Pancreas (tissue), 10 donors: ENCODE data around the gene SLC38A11. TPM values are rescaled to one million over a fixed set of nuclear protein-coding genes. Genes with fewer than 3 reads are reported as not detected.

Experiments
- ATAC-seq, 4 donors: fragments of 200-7000 bp; cut with Tn5 transposase; one replicate each; pipeline versions ENCODE4 v1.8.0 to v1.9.1; 2020; ENCODE audit warnings: mild to moderate bottlenecking in 4 of 4, moderate library complexity in 4 of 4
- DNase-seq, 6 donors: peaks; one replicate each; pipeline ENCODE4 v3.0.0-alpha.2; 2020
- FAIRE-seq: peaks from 2 replicates; lab custom pipeline; 2012; peaks lifted over from hg19 to GRCh38; lab: Jason Lieb, UNC
- H3K27ac ChIP-seq, 4 donors: fragments of 200-600 bp; sonication (generic); 1 replicate in 3 of 4; 2 replicates in 1 of 4; pipeline versions ENCODE4 v1.5.0 to v1.8.0; 2020
- H3K27me3 ChIP-seq, 4 donors: fragments of 200-600 bp; one replicate each; pipeline ENCODE4 v1.8.0; 2021
- H3K36me3 ChIP-seq, 3 donors: fragments of 200-600 bp; sonication (generic) in 1 of 3; one replicate each; pipeline versions ENCODE4 v1.5.0 to v1.8.0; 2020 to 2021
- H3K4me1 ChIP-seq, 3 donors: fragments of 200-600 bp; one replicate each; pipeline ENCODE4 v1.8.0; 2021
- H3K4me3 ChIP-seq, 4 donors: fragments of 200-600 bp; sonication (generic) in 2 of 4; one replicate each; pipeline versions ENCODE4 v1.5.0 to v1.8.0; 2020 to 2021
- H3K9me3 ChIP-seq, 4 donors: fragments of 200-600 bp; one replicate each; pipeline ENCODE4 v1.8.0; 2021
- WGBS, 2 donors: extraction: QIAGEN DNeasy Blood & Tissue Kit; methylation state at CpG; one replicate each; pipeline ENCODE4 v1.1.7; 2013; 5-methylcytosine and 5-hydroxymethylcytosine counted together
- intact Hi-C, 3 donors: fragments of 100-400 bp; cut with DNase I; formaldehyde crosslinking; loops; one replicate each; pipeline versions ENCODE4 v1.11.1 to v1.14.2; 2022
- polyA plus RNA-seq, 2 donors: library from polyadenylated mRNA; stranded (reverse); fragments of 200-250 nt; gene quantifications; one replicate each; pipeline ENCODE4 v1.2.3, GENCODE V29; 2013
- total RNA-seq, 6 donors: library from RNA; stranded (reverse); fragmentation: NEBNext Ultra II Directional in 4 of 6; extraction: Animal tissue kit (Norgen Biotek cat#: 25700) in 4 of 6; gene quantifications; one replicate each; pipeline versions ENCODE4 v1.2.1 to v1.2.4, GENCODE V29; 2021 to 2023
- TF ChIP-seq, protein P1 (sequence below), 4 donors: fragments of 200-600 bp; sonication (generic) in 3 of 4; IDR thresholded peaks; one replicate each; pipeline versions ENCODE4 v1.5.0 to v1.8.0; 2021; ENCODE audit warnings: antibody characterized with exemption in 4 of 4
- donor health status: healthy with polysubstance abuse.
- donor health status: DM: no; HTN: no; CAD: no; lungs with moderate emphysema.
- donor health status: DM: no; HTN: no; CAD: no.
- donor health status: control.
- donor health status: control.
- donor health status: Bipolar disorder and iron deficiency.
- donor health status: DM: yes; HTN: yes; CAD: no.
- donor health status: DM: no; HTN: no; CAD: no.
- donor health status: DM: no; HTN: no; CAD: no.
- donor health status: DM: yes; HTN: yes; CAD: no.

SLC38A11 gene
- total and polyA plus RNA-seq, 8 donors = 0.55 to 5.7 (median 2.3) TPM

DNA sequence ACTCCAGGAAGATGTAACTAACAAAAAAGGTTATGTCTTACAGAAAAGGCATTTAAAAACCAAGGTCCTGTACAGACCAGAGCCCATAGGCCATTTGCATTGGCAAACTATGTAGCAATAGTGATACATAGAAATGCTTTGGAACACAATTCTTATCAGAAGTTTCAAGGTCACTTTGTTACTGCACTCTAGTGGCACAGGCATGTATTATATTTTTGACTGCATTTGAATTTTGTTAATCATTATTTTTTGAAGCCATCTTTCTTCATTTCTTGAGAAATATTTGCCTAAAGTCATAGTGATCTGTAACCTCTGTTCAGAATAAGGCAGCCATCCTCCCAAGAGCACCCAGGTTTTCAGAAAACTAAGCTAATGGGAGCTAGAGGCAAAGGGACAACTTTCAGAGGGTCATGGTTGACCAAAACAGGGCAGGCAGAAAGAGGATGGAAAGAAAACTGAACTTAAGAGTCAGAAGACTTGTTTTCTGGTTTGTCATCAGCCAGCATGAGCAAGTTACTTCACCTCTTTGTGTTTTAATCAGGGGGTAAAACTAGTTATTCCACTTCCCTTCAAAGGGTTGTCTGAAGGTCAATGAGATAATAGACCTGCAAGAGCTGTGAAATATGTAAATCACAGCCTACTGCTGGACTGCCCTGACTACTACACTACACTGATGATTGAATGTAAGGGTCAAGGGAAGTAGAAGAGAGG lies 41.5 kb downstream of the SLC38A11 start:
- H3K4me3 ChIP-seq = no peak overlapping the region
- FAIRE-seq (no peak), ATAC-seq (peak; percentile 68 to 79 (median 78)), DNase-seq (peak in 3 of 6 donors; percentile 20 to 34 (median 25))
- H3K36me3 ChIP-seq = no peaks in the 10 kb centered on the region
- H3K27me3 ChIP-seq = no peaks in the 10 kb centered on the region
- H3K4me1 ChIP-seq = peaks cover 49 to 62% (median 54%) of the 10 kb centered on the region in 3 donors
- intact Hi-C loops = loop anchor here in 2 of 3 donors (5.0 to 10.0 kb wide), 2 partner anchors 71 to 169 kb away; partner anchors contain the start of gene COBLL1 (in 1 of the 2)
- H3K9me3 ChIP-seq = no peaks in the 10 kb centered on the region
- H3K27ac ChIP-seq = peak overlapping the region; percentile 59 to 91 (median 70)
- TF ChIP-seq, protein P1, sequence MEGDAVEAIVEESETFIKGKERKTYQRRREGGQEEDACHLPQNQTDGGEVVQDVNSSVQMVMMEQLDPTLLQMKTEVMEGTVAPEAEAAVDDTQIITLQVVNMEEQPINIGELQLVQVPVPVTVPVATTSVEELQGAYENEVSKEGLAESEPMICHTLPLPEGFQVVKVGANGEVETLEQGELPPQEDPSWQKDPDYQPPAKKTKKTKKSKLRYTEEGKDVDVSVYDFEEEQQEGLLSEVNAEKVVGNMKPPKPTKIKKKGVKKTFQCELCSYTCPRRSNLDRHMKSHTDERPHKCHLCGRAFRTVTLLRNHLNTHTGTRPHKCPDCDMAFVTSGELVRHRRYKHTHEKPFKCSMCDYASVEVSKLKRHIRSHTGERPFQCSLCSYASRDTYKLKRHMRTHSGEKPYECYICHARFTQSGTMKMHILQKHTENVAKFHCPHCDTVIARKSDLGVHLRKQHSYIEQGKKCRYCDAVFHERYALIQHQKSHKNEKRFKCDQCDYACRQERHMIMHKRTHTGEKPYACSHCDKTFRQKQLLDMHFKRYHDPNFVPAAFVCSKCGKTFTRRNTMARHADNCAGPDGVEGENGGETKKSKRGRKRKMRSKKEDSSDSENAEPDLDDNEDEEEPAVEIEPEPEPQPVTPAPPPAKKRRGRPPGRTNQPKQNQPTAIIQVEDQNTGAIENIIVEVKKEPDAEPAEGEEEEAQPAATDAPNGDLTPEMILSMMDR (IDR thresholded peaks at IDR 0.05) = peak in 3 of 4 donors; percentile 12 to 28 (median 19)

DNA sequence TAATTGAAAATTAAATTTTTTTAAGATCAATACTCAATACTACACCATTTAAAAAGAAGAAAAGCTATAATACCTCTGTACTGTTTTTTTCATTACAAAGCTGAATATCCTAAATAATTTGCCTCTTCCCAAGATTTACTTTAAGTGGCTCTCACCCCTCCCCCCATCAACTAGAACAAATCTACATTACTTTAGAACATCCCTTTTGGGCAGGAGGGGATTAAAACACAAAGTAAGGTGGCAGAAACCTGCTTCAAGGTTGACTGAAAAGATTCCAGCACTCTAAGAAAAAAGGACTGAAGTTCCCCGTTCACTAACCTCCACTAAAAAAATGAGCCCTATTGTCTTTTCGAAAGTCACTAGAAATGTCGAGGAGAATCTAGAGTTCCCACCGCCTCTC lies 42.3 kb downstream of the SLC38A11 start:
- WGBS, 2 donors = 73 to 76% methylated on average over 4 of the region's 4 CpGs
- H3K27ac ChIP-seq = peak overlapping the region in 3 of 4 donors; percentile 59 to 91 (median 75)
- TF ChIP-seq, protein P1 (IDR thresholded peaks at IDR 0.05) = no peak
- no peaks in the 10 kb centered on the region for H3K36me3 ChIP-seq
- no peaks in the 10 kb centered on the region for H3K27me3 ChIP-seq
- FAIRE-seq = no peak
- DNase-seq = no peak
- H3K4me1 ChIP-seq = peaks cover 53 to 62% (median 61%) of the 10 kb centered on the region in 3 donors
- no peaks in the 10 kb centered on the region for H3K9me3 ChIP-seq
- ATAC-seq = no peak
- no peak overlapping the region for H3K4me3 ChIP-seq
- intact Hi-C loops = loop anchor here in 2 of 3 donors (5.0 to 10.0 kb wide), 2 partner anchors 71 to 168 kb away; partner anchors contain the start of gene COBLL1 (in 1 of the 2)

DNA sequence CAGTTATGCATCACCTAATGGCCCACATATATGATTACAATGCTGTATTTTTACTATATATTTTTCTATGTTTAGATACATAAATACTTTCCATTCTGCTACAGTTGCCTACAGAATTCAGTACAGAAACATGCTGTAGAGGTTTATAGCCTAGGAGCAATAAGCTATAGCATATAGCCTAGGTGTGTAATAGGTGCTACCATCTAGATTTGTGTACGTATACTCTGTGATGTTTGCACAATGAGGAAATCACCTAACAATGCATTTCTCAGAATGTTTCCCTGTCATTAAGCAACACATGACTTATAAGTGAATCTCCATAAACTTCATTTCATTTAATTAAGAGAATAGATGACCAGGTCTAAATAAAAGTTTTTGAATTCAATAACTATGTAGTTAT lies 43.5 kb downstream of the SLC38A11 start:
- ATAC-seq (no peak), FAIRE-seq (peak; percentile 23), DNase-seq (no peak)
- peak overlapping the region in 2 of 4 donors; percentile 75 to 91 for H3K27ac ChIP-seq
- H3K36me3 ChIP-seq = no peaks in the 10 kb centered on the region
- H3K9me3 ChIP-seq = no peaks in the 10 kb centered on the region
- intact Hi-C loops = loop anchor here in 2 of 3 donors (5.0 to 10.0 kb wide), 2 partner anchors 70 to 167 kb away; partner anchors contain the start of gene COBLL1 (in 1 of the 2)
- TF ChIP-seq, protein P1 (IDR thresholded peaks at IDR 0.05) = no peak
- H3K4me1 ChIP-seq = peaks cover 53 to 61% (median 54%) of the 10 kb centered on the region in 3 donors
- 13 to 27% methylated on average over 1 of the region's 1 CpG for WGBS, 2 donors
- H3K27me3 ChIP-seq = no peaks in the 10 kb centered on the region
- no peak overlapping the region for H3K4me3 ChIP-seq

DNA sequence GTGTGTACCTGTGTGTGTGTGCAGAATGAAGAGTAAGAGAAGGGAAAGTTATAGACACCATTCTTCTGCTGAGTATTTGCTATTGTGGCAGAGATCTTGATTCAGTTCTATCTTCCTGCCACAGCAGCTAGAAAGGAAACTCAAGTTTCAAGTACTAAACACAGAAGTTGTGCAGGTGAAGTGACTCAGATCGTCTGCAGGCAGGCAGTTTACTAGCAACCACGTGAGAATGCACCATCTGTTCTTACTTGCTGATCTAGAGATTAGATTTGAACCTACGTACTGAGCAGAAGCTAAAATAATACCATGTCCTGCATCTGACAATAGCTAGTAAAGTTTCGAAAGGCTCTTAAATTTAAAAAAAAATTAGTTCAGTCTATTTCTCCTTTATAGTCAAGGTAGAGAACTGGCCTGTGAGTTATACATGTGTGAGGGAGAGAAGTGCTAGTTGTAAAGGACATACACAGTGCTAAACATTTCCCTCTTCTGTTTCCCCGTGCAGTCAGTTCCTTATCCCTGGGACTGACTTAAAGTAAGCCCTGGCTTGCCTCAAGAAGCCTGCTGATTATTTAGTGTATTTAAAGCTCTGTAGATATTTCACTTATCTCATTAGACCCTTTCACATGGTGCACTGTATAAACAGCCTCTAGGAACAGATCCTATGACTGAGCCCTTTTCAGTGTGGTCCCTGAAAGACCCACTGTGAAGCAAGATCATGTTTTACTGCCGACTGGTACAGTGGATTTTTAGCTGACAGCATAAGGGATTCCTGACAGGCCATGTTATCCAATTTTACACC lies 45.0 kb downstream of the SLC38A11 start:
- intact Hi-C loops = loop anchor here in 2 of 3 donors (5.0 to 10.0 kb wide), 2 partner anchors 68 to 165 kb away; partner anchors contain the start of gene COBLL1 (in 1 of the 2)
- TF ChIP-seq, protein P1 (IDR thresholded peaks at IDR 0.05) = no peak
- peak overlapping the region; percentile 71 to 91 (median 75) for H3K27ac ChIP-seq
- peak; percentile 68 to 83 (median 81) for ATAC-seq
- no peaks in the 10 kb centered on the region for H3K9me3 ChIP-seq
- H3K36me3 ChIP-seq = no peaks in the 10 kb centered on the region
- peak in 4 of 6 donors; percentile 37 to 82 (median 76) for DNase-seq
- WGBS, 2 donors = 11% methylated on average over 6 of the region's 6 CpGs
- peak overlapping the region in 2 of 4 donors; percentile 12 to 13 for H3K4me3 ChIP-seq
- H3K4me1 ChIP-seq = peaks cover 53 to 61% (median 54%) of the 10 kb centered on the region in 3 donors
- no peaks in the 10 kb centered on the region for H3K27me3 ChIP-seq
- no peak for FAIRE-seq
